ENCODE data around the gene CLCN6.

GRCh38 chr1:11856698-11857097 lies 50.7 kb downstream of the CLCN6 start:
- TF ChIP-seq EZH2 (IDR thresholded peaks at IDR 0.05; ENCODE audit: low read length, unreplicated experiment): no peak
- no peak for TF ChIP-seq CTCF (conservative IDR thresholded peaks at IDR 0.05; ENCODE audit: low read depth, low read length)

Measured in PC-3 (cell line).